Fibroblast of skin of abdomen (primary cell): ENCODE results near the gene FAM78A.

Experiments
- DNase-seq: peaks from one replicate; pipeline ENCODE4 v3.0.0-alpha.2; 2013

Gene FAM78A

DNA sequence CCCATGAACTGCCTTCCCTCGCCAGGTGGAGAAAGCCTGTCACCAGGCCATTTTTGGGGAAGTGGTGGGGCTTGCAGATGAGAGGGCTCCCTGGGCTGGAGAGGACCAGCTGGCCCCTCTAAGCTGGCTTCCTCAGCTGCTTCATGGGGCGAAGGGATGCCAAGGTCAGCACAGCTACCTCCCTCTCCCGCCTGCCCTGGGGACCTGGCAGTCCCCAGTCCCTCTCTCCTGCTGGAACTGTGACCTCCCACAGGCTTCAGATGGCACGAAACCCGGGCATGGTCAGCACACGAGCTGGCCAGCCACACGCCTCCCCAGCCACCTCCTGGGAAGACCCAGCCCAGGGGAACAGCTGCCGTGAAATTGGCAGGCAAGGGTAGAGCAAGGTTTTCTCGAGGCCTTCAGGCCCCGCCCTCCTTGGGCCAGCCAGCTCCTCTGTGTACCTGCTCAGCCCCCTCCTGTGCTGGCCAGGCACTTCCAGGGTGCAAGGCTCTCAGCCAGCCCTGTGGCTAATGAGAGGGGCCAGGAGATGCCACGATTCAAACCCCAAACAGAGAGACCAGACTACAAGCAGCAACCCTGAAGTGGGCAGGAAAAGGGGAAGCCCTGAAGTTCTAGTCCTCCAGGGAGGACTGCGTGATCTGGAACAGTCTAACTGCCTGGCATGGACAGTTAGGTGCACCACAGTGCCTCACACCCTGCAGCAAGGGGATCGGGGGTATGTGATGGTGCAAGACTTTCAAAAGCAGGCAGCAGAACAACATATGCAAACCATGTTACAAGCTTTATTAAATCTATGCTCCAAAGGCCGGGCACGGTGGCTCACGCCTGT is 26.1 kb upstream of the FAM78A start:
- no peak for DNase-seq

DNA sequence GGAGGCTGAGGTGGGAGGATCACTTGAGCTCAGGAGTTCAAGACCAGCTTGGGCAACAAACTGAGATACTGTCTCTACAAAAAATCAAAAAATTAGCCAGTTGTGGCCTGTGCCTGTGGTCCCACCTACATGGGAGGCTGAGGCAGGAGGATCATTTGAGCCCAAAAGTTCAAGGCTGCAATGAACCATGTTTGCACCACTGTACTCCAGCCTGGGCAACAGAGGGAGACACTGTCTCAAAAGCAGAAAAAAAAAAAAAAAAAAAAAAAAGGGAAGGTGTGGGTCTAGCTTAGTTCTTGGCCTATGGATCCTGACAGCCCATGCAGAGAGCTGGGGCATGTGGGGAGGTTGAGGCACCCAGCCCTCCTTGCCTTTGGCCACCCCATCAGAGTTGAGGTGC is 24.1 kb upstream of the FAM78A start:
- DNase-seq, result no peak

DNA sequence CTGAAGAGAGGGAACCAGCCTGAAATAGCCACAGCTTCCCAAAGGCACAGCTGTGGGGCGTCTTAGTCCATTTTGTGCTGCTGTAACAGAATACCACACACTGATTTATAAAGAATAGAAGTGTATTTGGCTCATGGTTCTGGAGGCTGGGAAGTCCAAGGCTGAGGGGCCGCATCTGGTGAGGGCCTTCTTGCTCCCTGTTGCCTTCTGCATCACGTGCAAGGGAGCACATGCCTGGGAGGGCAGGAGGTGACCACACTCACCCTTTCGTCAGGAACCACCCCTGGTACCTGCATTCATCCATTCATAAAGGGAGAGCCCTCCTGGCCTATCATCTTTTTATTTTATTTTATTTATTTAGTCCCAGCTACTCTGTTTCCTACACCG is 23.6 kb upstream of the FAM78A start:
- no peak for DNase-seq

DNA sequence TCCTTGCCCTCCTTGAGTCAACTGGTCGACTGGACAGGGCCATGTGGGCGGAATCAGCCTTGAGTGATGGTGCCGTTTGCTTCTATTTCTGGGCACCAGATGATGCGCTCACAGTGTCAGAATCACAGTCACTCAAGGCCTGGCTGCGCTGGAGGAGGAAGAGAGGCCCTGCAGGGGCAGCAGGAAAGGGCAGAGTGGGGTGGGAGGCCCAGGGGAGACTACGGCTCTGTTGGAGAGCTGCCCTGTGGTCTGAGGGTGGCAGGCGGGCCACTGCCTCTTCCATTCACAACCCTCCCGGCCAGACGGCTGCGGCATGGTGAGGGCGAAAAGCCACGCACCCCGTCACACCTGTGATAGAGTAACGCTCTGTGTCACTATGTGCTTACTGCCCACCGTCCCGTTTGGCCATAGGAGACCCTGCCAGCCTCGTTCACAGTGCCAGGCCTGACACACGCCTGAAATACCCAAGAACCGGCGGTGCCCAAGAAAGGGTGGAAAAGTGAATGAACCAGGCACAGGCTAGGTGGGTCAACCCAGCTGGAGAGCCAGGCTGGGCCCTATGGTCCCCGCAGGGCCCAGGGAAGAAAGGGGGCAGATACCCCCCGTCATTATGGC is 23.1 kb upstream of the FAM78A start:
- no peak for DNase-seq

DNA sequence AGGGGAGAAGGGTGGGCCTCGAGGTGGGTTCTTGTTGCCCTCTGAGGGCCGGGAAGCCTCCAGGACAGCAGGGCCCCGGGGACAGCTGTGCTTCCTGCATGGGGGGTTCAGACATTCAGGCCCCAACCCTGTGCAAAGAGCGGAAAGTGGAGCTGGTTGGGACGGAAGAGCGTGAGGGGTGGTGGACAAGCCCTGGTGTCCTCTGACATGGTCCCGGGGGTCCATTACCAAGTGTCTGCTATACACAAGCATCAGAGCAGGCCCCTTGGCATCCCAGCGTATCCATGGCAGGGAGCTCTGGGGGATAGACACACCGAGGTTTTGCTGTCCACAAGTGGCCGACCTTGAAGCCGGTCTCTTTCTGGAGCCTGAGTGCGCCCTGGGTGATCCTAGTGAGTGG is 22.5 kb upstream of the FAM78A start:
- DNase-seq, result no peak

DNA sequence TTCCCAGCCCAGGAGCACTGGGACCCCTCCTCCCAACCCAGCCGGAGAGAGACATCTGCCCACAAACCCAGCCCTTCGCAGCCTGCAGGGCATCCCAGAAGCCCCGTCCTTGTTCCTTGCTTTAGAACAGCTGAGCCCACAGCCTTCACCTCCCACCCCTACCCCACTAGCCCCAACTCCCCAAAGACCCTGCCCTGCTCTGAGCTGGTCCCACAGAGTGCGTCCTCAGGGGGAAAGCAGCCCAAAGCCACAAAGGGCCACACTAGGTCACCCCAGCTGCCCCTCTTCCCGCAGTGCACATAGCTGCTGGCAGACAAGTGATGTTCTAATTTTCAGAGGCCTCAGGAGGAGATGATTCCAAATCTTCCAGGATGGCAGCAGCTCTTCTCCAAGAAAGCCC is 22.0 kb upstream of the FAM78A start:
- no peak for DNase-seq

DNA sequence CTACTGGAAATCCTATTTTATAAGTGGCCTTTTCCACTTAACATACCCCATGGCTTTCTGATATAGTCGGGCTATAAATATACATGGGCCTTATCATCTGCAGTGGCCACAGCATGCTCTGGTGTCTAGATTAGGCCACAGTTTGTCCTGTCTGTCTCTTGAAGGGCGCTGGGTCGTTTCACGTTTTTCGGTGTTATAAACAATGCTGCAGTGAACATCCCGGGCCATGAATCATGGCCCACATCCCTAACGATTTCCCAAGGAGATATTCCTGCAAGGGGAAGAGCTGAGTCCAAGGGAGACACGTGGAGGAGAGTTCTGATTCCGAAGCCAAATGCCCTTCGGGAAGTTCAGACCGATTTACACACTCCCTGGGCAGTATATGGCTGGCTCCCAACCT is 21.6 kb upstream of the FAM78A start:
- no peak for DNase-seq

DNA sequence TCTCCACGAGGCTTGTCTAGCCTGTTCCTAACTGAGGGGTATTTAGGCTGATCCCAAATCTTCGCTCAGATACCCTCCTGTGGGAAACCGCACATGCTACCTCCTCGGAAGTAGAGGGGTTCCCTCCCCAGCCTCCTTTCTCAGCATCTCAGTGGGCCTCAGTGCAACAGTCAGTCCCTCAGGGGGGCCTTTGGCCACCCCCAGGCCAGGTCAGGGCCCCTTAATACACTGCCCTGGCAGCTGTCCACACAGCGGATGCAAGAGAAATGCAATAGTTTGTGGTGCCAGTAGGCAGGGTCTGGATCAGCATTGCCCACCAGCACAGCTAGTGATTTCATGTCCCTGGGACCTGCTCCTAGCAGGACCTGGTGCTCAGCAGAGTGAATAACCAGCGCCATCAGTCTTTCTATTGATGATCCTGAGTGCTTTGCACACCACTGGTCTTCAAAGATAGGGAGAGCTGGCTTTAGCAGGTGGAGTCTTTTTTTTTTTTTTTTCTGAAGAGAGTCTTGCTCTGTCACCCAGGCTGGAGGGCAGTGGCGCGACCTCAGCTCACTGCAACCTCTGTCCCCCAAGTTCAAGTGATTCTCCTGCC is 20.7 kb upstream of the FAM78A start:
- no peak for DNase-seq

DNA sequence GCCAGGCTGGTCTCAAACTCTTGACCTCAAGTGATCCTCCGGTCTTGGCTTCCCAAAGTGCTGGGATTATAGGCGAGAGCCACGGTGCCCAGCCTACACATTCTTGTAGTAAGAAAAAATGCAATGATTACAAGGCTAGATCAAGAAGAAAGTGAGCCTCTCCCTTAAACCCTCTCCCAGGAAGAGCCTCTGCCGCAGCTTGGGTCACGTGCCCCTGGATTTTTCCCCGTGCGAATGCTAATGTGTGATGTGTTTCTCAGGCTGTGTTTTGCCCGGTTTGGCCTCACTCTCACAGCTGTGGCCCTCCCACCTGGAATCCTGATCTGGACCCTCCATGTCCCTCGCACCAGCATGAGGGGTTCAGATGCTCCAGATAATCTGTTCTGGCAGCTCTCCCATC is 20.1 kb upstream of the FAM78A start:
- DNase-seq, result no peak

DNA sequence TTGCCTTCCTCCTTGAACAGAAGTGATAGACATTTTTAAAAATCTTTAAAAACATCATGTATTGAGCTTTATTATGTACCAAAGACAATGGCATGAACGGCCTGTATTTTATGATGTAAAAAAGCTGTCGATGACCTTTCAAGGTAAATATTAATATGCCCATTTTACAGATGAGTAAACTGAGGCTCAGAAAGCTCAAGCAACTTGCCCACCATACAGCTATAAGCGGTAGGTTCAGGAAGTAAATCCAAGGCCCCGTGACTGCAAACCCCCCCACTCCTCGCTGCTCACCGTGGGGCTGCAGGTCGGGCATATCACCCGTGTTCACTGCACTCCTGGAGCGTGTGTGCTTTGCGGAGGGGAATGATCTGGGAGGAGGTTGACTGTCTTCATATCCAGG is 16.6 kb upstream of the FAM78A start:
- no peak for DNase-seq

DNA sequence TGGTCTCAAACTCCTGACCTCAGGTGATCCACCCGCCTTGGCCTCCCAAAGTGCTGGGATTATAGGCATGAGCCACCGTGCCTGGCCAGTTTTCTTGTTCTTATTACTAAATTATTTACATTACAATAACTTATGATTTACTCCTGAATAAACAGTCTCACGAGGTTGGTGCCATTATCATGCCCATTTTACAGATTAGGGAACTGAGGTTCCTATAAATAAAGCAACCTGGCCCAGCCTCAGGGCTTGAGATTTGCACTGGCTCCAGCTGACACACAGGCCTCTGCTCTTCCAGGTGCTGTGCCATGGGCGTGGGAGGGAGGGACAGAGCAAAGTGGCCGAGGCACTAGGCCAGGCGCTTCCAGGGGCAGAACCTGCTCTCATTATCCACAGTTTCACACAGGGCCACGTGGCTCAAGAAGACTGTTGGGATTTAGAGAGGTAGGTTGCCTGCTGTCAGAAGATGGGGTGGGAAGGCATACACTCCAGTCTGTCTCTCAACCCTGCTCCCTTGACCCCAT is 15.5 kb upstream of the FAM78A start:
- no peak for DNase-seq

DNA sequence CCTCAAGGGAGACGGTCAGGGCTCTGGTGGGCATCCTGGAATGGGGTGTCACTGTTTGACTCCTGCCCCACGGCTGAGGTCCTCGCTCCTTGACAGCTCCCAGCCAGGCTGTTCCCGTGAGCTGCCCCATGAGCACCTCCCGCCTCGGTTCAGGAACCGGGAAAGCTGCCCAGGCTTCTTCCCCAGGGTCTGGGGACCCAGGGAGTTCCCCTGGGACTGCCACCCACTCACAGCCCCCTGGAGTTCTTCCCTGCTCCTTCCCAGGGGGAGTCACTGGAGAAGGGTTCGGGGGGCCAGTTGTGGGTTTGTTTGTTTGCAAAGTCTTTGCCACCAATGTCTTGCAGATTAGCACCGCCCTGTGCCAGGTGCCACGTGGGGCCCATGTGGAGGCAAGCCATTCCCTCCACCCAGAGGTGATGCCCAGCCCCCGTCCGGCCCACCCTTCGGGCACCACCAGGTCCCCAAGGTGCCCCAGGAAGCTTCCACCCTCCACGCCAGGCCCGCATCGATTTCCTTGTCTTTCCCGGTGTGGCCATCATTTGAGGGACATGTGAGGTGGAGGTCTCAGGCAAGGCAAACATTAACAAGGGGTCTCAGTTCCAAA is 14.6 kb upstream of the FAM78A start:
- no peak for DNase-seq

DNA sequence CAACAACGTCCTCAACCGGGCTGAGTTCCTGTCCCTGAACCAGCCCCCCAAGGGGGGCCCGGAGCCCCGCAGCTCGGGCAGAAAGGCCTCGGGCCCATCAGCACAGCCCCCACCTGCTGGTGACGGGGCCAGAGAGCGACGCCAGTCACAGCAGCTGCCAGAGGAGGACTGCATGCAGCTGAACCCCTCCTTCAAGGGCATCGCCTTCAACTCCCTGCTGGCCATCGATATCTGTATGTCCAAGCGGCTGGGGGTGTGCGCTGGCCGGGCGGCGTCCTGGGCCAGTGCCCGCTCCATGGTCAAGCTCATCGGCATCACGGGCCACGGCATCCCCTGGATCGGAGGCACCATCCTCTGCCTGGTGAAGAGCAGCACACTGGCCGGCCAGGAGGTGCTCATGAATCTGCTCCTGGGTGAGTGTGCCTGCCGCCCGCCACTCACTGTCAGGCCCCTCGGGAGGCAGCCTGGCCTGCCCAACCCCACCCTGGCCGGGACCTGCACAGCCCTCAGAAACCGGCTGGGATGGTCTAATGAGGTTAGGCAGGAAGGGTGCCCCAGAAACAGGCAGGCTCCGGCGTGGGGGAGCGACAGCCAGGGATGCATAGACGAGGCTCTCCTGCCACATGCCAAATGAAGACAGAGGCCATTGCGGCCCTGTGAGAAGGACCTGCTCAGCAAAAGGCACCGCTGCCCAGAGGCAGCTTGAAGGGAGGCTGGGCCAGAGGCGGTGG is 13.9 kb upstream of the FAM78A start:
- no peak for DNase-seq

DNA sequence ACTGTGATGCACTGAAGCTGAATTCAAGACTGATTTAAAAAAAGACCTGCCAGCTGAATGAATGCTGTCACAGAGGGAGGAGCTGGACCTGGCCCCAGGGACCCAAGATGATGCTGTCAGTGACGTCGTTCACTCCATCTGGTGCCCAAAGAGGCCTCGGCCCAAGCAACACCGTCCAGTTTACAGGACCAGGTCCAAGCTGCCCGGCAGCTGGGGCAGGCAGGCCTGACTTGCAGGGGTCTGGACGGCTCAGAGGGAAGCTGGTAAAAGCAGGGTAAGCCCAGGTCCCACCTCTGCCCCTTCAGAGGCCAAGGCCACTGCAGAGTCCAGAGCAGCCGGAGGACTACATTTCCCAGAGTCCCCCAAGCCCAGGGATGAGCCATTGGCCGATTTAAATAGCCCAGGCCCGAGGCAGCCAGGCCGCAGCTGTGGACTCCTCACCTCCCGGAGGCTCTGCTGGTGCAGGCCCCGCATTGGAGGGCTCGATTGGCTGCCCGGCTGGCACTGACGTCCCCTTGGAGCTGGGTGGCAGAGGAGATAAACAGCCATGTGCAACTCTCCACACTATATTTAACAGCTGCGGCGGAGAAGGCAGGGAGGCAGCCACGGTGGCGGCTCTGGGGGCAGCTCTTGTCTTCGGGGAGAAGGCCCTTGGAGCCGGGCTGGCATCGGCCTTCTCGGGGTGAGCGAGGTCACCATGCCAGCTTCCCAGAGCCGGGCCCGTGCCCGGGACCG is 13.2 kb upstream of the FAM78A start, which contains the start of gene PLPP7:
Gene PLPP7, plus strand, starts transcription at position 423 of the 735 bp plus-strand sequence. Its CDS starts 275 bp downstream, at position 698.
- DNase-seq, result peak; percentile 31

DNA sequence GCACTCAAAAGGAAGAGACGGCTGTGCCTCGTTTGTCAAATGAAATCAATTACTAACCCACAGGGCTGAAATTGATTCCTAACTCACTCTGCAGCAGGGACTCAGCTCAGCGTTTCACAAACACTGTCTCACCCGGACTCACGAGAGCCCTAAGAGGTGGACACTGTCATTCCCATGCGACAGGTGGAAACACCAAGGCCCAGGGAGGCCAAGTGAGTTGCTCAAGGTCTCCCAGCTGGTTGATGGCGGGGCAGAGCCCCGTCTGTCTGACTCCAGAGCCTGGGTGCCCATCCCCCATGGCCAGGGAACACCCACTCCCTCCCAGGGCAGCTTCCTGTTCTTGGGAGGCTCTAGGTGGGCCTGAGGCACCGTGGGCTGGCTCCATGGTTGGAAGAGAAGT is 11.9 kb upstream of the FAM78A start:
- no peak for DNase-seq

DNA sequence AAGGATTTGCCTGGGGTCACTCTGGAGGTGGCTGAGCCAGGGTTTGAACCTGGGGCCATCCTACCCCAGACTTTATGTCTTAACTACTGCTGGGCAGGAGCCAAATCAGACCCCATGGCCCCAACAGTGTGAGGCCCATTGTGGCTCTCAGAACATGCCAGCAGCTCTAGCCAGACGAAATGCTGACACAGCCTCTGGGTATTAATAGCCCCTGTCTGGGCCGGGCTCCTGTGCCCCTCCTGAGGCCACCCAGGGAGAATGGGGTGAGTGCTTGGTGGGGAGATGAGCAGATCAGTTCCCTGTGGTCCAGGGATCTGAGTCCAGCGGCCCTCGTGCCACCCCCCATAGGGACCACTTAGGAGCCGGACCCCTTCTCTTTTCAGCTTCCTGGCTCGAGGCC is 11.0 kb upstream of the FAM78A start:
- no peak for DNase-seq

DNA sequence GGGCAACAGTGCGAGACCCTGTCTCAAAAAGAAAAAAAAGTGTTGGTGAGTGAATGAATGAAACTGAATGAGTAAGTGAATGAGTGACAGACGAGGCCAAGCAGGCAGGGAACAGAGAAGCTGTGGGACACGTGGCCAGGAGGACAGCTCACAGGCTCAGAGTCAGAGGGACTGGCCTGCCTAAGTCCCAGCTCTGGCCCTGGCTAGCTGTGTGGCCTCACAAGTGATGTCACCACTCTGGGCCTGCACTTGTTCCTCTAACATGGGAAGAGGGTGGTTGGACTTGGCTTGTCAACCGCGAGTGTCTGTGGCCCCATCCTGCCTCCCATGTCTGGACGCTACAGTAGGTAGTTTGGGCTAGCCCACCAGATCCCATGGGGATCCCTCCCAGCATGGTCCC is 8.5 kb upstream of the FAM78A start:
- no peak for DNase-seq

DNA sequence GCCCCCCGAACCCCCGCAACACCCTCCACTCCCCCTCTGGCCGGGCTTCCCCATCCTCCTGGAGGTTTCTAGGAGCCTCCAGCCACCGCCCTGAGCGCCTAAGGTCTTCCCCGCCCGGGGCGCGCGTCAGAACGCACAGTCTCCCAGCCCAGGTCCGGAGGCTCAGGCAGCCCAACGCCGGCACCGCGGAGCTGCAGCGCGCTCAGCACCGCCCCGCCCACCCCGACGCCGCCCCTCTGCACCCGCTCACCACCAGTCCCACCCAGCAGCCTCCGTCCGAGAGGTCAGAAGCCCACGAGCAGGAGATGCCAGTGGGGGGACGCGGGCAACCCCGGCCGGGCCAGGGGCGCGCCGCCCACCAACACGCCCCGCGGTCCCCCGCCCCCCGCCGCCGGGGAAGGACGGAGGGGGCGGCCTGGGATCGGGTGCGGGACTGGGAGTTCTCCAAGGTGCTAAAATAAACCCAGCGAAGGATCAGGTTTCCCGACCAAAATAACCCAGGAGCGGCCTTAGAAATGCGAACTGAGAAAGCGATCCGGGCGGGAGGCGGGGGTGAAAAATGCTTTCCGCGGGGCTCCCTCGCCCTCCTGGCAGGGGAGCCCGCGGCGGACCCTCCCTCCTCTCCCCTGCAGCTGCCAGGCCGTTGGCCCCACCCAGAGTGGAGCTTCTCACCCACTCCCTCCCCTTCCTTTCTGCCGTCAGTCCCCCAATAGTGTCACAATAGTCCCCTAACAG is 6.5 kb upstream of the FAM78A start:
- DNase-seq, result no peak

DNA sequence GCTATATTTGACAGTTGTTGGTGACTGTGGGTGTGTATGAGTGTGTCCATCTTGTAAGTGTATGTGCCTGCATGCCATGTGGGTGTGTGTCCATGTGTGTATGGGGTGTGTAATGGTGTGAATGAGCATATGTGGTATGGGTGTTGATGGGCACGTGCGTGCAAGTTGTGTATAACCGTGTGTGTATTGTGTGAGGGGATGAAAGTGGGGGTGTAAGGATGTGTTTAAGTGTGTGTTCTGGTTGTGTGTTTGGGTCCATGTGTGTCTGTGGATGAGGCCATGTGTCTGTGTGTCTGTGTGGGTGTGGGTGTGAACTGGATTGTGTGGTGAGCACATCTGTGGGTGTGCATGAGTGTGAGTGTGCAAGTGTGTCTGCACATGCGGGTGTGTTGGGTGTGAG is 5.9 kb upstream of the FAM78A start:
- DNase-seq, result no peak

DNA sequence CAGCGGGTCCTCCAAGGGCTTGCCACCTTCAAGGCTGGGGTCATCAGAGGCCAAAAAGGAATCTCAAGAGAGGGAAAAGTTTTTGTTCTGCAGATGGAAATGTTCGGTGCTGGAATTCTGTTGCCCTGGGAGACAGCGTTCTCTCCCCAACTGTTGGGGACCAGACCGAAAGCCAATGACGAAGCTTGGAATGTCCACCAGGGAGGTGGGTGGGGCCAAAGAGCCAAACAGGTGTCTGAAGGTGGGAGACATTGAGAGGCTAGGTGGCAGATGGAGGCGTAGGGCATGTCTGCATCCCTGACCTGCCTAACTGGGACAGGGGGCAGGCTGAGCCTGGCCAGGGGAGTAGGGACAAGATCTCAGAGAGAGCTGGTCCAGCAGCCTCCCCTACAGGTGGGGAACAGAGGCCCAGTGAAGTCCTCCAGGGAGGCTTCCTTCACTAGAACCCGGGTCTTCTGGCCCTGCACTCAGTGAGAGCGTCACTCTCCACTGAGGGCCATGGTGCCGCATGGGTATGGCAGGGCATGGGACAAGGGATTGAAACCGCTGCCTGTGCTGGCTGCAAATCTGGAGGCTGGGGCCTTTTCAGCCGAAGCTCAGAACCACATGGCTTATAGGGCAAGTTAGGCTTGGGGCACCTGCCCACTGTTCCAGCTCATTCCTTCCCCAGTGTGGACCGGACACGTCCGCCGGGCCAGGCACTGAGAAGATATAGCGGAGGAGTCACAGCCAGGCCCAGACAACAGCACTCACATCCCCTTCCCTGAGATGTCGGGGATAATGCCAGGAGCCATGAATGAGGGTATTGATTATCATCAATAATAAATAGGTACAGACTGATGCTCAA is 5.0 kb upstream of the FAM78A start:
- no peak for DNase-seq
